Measurements from ENCODE around the gene NRL. TPM values are rescaled to one million over a fixed set of nuclear protein-coding genes. Genes with fewer than 3 reads are reported as not detected.

The NRL gene
- total RNA-seq, 3 donors from 2014 or later (not counting 1 experiment from before 2014, with no cell fraction given) = 0.78 to 3.3 (median 2.8) TPM

DNA sequence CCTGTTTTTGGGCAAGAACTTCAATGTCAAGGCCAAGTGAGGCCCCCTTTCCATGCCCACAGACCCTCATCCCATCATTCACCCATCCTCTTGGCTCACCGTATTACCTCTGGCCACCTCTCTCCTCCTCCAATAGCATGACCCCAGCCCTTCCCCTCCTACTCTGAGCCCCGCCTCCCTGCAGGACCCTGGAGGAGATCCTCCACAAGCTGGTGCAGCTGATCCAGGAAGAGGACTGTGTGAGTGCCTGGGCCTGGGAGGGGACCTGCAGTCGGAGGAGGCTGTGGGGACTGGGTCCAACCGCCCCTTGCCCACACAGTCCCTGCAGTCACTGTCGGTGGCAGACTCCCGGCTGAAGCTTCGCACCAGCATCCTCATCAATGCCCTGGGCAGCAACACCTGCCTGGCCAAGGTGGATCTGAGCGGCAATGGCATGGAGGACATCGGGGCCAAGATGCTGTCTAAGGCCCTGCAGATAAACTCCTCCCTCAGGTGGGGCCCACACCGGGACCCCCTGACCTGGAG, 55.7 kb downstream of the NRL start:
- no peak for DNase-seq
- peaks cover 0 to 2% of the 10 kb centered on the region in 2 donors for H3K27me3 Mint-ChIP-seq (ENCODE audit: low read depth in 2 of 2)
- no peak for ATAC-seq
- Histone ChIP-seq H3K4me3 (ENCODE audit: low read length) (no peak overlapping the region), H3K27ac (ENCODE audit: low read length) (no peak overlapping the region), H3K27me3 (ENCODE audit: control insufficient read depth, insufficient read depth, low read length) (no peaks in the 10 kb centered on the region), H3K9me3 (ENCODE audit: control insufficient read depth, insufficient read depth, low read length) (no peaks in the 10 kb centered on the region), H3K4me1 (ENCODE audit: control insufficient read depth, insufficient read depth, low read length) (peaks cover 2% of the 10 kb centered on the region), H3K36me3 (ENCODE audit: control insufficient read depth, insufficient read depth, low read length) (no peaks in the 10 kb centered on the region)
- 92% methylated on average over 10 of the region's 10 CpGs for WGBS (ENCODE audit: insufficient coverage)
- TF ChIP-seq, protein P1, sequence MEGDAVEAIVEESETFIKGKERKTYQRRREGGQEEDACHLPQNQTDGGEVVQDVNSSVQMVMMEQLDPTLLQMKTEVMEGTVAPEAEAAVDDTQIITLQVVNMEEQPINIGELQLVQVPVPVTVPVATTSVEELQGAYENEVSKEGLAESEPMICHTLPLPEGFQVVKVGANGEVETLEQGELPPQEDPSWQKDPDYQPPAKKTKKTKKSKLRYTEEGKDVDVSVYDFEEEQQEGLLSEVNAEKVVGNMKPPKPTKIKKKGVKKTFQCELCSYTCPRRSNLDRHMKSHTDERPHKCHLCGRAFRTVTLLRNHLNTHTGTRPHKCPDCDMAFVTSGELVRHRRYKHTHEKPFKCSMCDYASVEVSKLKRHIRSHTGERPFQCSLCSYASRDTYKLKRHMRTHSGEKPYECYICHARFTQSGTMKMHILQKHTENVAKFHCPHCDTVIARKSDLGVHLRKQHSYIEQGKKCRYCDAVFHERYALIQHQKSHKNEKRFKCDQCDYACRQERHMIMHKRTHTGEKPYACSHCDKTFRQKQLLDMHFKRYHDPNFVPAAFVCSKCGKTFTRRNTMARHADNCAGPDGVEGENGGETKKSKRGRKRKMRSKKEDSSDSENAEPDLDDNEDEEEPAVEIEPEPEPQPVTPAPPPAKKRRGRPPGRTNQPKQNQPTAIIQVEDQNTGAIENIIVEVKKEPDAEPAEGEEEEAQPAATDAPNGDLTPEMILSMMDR (IDR thresholded peaks at IDR 0.05) = no peak
- no peak overlapping the region for H3K4me3 Mint-ChIP-seq
- no peaks in the 10 kb centered on the region for H3K9me3 Mint-ChIP-seq
- H3K4me1 Mint-ChIP-seq = peaks cover 0 to 24% of the 10 kb centered on the region in 2 donors
- H3K36me3 Mint-ChIP-seq = no peaks in the 10 kb centered on the region
- H3K27ac Mint-ChIP-seq = no peak overlapping the region
- intact Hi-C loops (cut with micrococcal nuclease) = loop anchor here (1.0 to 2.0 kb wide), 3 partner anchors 31 to 102 kb away; partner anchors contain the start of gene IRF9

DNA sequence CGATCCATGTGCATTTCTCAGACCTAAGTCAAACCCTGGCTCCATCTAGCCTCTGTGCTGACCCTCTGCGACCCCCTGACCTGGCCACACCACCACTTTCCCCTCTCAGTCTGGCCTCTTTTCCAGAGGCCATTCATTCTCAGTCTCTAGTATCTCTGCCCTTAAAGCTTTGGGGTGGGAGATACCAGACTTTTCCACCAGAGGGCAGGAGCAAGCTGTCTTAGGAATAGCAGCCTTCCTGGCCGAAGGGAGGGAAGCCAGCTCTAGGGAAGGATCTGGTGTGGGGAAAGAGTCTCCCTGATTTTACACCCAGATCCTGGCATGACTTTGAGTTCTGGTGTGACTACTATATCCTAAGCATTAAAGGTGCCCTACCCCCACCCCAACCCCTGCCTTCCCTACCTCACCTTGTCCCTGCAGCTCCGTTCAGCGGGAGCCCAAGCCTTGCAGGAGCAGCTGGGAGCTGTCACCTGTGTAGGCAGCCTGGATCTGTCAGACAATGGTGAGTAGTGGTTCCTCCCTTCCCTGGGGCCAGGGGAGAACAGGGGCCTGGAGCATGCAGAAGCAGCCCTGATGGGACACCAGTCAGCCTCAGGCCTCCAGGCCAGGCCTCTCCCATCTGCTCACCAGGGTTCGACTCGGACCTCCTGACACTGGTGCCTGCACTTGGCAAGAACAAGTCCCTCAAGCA, 56.3 kb downstream of the NRL start:
- no peaks in the 10 kb centered on the region for H3K9me3 Mint-ChIP-seq
- TF ChIP-seq, protein P1 (IDR thresholded peaks at IDR 0.05) = peak; percentile 71
- intact Hi-C loops (cut with micrococcal nuclease) = loop anchor here (1.0 to 2.0 kb wide), 3 partner anchors 32 to 102 kb away; partner anchors contain the start of gene IRF9
- peaks cover 2 to 30% of the 10 kb centered on the region in 2 donors for H3K4me1 Mint-ChIP-seq
- Histone ChIP-seq H3K36me3 (ENCODE audit: control insufficient read depth, insufficient read depth, low read length) (no peaks in the 10 kb centered on the region), H3K27ac (ENCODE audit: low read length) (no peak overlapping the region), H3K27me3 (ENCODE audit: control insufficient read depth, insufficient read depth, low read length) (no peaks in the 10 kb centered on the region), H3K4me1 (ENCODE audit: control insufficient read depth, insufficient read depth, low read length) (peaks cover 8% of the 10 kb centered on the region), H3K9me3 (ENCODE audit: control insufficient read depth, insufficient read depth, low read length) (no peaks in the 10 kb centered on the region), H3K4me3 (ENCODE audit: low read length) (no peak overlapping the region)
- H3K4me3 Mint-ChIP-seq = no peak overlapping the region
- peaks cover 0 to 2% of the 10 kb centered on the region in 2 donors for H3K27me3 Mint-ChIP-seq (ENCODE audit: low read depth in 2 of 2)
- 90% methylated on average over 7 of the region's 7 CpGs for WGBS (ENCODE audit: insufficient coverage)
- peak in 2 of 3 donors; percentile 70 to 73 for ATAC-seq
- no peaks in the 10 kb centered on the region for H3K36me3 Mint-ChIP-seq
- H3K27ac Mint-ChIP-seq = peak overlapping the region in 1 of 2 donors; percentile 83
- peak; percentile 27 to 54 for DNase-seq

DNA sequence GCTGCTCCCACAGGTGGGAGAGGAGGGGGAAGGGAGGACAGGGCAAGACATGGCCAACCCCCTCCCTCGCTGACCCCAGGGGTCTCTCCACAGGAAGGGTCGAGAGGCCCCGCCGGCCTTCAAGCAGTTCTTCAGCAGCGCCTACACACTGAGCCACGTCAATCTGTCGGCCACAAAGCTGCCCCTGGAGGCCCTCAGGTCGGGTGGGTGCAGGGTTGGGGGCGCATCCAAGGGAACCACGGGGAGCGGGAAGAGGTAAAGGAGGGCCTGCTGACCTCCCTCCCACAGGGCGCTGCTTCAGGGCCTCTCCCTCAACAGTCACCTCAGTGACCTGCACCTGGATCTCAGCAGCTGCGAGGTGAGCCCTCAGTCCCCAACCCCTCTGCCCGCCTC, 56.9 kb downstream of the NRL start:
- H3K27ac Mint-ChIP-seq = peak overlapping the region in 1 of 2 donors; percentile 83
- Histone ChIP-seq H3K4me1 (ENCODE audit: control insufficient read depth, insufficient read depth, low read length) (peaks cover 13% of the 10 kb centered on the region), H3K36me3 (ENCODE audit: control insufficient read depth, insufficient read depth, low read length) (no peaks in the 10 kb centered on the region), H3K27me3 (ENCODE audit: control insufficient read depth, insufficient read depth, low read length) (no peaks in the 10 kb centered on the region), H3K27ac (ENCODE audit: low read length) (no peak overlapping the region), H3K4me3 (ENCODE audit: low read length) (no peak overlapping the region), H3K9me3 (ENCODE audit: control insufficient read depth, insufficient read depth, low read length) (no peaks in the 10 kb centered on the region)
- DNase-seq = no peak
- intact Hi-C loops (cut with micrococcal nuclease) = loop anchor here (1.0 to 2.0 kb wide), 3 partner anchors 32 to 103 kb away; partner anchors contain the start of gene IRF9
- no peaks in the 10 kb centered on the region for H3K36me3 Mint-ChIP-seq
- TF ChIP-seq, protein P1 (IDR thresholded peaks at IDR 0.05) = no peak
- peaks cover 0 to 2% of the 10 kb centered on the region in 2 donors for H3K27me3 Mint-ChIP-seq (ENCODE audit: low read depth in 2 of 2)
- no peak for ATAC-seq
- no peak overlapping the region for H3K4me3 Mint-ChIP-seq
- H3K4me1 Mint-ChIP-seq = peaks cover 8 to 35% of the 10 kb centered on the region in 2 donors
- no peaks in the 10 kb centered on the region for H3K9me3 Mint-ChIP-seq
- WGBS (ENCODE audit: insufficient coverage) = 90% methylated on average over 14 of the region's 14 CpGs

Measured in natural killer cell (primary cell).